Dermis blood vessel endothelial cell (primary cell): ENCODE measurements around the gene ZNF839. TPM values are rescaled to one million over a fixed set of nuclear protein-coding genes. Genes with fewer than 3 reads are reported as not detected.

ENCODE experiments used
- DNase-seq: peaks from one replicate; pipeline ENCODE4 v3.0.0; 2010
- total RNA-seq: library from RNA; depleted of rRNA; stranded (reverse); fragments of >200 nt; gene quantifications from 2 replicates; pipeline ENCODE4 v1.2.3, GENCODE V29; 2014

Gene ZNF839
- total RNA-seq, 1 donor from 2014 or later = 8.0 TPM

DNA sequence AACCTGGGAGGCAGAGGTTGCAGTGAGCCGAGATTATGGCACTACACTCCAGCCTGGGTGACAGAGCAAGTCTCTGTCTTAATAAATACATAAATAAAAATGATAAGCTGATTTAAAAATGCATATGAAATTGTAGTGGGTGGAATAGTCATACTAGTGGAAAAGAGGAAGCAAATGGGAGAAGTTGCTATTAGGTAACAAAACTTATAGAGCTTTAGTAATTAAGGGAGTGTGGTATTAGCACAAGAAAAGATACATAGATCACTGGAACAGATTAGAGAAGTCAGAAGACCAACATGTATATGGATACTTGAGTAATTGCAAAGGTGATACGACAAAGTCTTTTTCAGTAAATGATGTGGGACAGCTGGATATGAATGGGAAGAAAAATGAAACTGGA, 69.7 kb downstream of the ZNF839 start:
- no peak for DNase-seq

DNA sequence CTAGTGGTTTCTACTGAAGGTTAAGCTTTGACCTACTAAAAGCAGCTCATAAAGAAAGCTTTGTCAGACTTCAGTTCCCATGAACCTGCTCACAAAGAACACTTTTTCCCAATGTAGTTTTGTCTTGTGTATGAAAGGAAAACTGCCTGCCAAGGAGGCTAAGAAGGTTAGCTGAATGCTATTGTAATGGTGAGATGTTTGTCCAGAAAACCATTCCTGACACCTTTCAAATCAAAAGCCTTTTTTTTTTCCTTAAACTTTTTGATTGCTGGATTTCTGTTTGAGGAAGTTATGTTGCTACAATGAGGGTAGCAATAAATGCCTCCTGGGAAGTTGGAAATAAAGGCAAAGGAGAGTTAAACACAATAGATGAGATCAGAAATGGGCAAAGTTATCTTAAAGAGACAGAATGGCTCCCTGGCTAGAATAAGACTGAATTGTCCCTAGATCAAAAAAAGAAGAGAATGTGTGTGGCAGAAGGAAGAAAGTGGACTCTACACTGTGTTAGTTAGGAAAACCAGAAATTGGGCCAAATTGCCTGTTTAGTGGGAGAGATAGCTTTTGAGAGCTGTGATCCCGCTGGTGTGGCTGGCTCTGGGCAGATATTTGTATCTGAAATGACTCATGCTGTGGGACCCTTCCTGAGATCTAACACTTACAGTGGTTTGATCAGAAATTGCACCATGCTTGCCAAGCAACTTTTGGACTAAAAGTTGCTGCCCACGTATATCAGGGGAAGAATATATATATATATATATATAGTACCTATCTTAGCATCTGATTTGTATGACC, 70.7 kb downstream of the ZNF839 start:
- DNase-seq = peak; percentile 81

Other genes starting within 250 kb of the ZNF839 start
- 663 and 684 TPM in 2 replicates for gene HSP90AA1, start 232.7 kb upstream of the ZNF839 start, total RNA-seq
- 16.8 and 20.1 TPM in 2 replicates for gene WDR20, start 179.8 kb upstream of the ZNF839 start, total RNA-seq
- gene MOK, start 14.6 kb upstream of the ZNF839 start, total RNA-seq = 2.7 and 3.9 TPM in 2 replicates
- gene CINP, start 43.1 kb downstream of the ZNF839 start, total RNA-seq = 57.9 and 61.9 TPM in 2 replicates
- 14.6 and 25.4 TPM in 2 replicates for gene TECPR2, start 43.2 kb downstream of the ZNF839 start, total RNA-seq
- gene ANKRD9, start 190.0 kb downstream of the ZNF839 start, total RNA-seq = 20.3 and 24.2 TPM in 2 replicates